NCI-H1417 (cell line): Measurements from ENCODE around the gene WNT3A.

ENCODE experiments used
- DNase-seq, 3 experiments: peaks; one replicate each; lab custom pipeline; 2025; lab: John Stamatoyannopoulos, UW

WNT3A gene

DNA sequence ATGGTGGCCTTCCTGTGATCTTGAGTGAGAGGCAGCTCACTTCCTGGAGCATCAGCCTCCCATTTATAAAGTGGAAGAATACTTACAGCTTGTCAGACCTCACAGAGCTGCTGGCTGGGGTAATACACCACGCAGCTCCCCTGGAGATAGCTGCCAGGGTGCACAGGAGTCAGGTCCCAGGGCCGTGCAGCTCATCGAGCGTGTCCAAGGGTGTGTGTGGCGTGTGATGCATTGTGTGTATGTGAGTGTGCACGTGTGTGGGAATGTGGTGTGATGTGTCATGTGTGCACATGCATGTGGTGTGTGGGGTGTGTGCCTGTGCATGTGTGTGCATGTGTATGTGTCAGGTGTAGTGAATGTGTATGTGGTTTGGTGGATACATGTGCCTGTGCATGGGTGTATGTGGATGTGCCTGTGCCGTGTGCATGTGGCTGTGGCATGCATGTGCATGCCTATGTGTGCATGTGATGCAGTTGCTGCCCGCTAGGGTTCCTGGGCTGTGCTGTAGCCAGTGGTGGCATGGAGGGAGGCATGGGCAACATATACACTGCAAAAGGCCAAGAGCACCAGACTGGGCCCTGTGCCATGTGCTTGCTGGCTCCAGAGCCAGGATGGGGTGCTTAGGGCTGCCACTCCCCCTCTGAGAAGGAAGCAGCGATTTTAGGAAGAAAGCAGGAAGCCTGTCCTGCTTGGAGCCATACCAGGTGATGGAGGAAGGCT, 24.6 kb downstream of the WNT3A start:
- no peak for DNase-seq

DNA sequence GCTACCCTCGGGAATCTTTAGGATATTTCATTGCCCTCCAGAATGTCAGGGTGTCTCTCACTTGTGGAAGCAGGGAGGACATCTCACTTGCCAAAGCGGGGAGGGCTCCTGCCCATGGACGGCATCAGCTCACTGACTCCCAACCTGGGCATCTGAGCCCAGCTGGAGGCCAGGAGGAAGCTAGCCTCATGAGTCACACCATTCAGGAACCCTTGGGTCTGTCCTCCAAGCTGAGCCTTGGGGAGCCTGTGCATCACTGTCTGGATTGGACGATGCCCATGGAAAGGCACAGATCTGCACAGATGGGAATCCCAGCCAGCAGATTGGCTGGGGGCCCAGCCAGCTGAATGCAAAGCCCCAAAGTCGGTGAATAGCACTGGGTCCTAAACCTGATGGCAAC, 25.2 kb downstream of the WNT3A start:
- no peak for DNase-seq

DNA sequence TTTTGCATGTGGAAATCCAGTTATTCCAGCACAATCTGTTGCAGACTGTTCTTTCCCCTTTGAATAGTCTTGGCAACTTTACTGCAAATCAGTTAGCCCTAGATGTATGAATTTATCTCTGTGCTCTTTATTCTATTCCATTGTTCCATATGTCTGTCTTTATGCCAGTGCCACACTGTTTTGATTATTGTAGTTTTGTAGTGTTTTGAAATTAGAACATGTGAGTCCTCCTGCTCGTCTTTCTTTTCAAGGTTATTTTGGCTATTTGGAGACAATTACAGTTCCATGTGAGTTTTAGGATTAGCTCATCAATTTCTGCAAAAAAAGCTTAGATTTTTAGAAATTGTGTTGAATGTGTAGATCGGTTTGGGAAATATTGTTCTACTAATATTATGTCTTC, 26.6 kb downstream of the WNT3A start:
- DNase-seq, result no peak

DNA sequence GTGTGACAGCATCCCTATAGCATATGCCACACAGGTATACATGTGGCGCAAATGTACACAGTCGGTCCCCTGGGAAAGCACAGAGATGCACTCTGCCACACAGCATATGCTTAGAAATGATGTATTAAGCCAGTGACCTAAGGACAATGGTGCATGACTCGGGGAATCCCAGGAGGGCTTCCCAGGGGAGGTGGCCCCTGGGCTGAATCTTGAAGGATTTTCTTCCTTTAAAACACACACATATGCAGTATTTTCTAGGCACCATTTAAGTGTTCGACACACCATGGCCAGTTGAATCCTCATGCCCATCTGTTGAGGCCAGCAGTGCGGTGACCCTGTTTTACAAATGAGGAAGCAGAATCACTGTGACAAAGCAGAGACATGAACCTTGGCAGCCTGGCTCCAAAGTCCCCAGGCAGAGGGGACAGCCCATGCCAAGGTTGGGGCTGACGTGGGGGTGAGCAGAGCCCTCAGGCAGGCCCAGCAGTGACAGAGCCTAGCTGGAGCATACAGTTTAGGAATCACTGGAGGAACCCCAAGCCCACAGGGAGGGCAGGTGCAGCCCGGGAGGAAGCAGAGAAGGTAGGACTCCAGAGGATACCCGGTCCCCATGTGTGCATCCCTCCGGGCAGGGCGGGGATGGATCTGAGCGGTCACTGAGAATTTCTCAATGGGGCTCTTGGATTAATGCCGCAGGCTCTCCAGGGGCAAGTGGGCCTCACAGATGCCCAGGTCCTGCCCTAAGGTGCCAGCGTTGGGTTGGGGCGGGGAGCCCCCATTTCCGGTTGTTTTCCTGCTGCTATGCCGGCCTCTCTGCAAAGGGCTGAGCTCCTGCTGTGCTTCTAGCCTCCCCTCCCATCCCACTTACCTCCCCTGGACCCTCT, 28.4 kb downstream of the WNT3A start:
- no peak for DNase-seq

DNA sequence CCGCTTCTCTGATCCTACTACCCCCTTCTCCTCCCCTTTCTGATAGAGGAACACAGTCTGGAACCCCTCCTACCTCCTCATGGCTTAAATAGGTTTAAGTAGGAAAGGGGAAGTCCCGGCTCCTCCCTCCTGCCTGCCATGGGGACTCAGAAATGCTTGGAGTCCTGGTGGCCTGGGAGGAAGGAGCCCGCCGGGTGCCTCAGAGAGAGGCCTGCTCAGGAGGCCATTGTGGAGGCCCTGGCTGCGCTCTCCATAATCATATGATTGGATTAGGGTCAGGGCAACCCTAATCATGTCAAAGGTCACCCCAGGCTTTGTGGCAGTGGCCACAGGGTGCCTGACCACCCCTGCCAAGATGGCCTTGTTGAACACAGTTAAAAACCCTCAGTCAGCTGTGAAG, 29.0 kb downstream of the WNT3A start:
- DNase-seq, result no peak

DNA sequence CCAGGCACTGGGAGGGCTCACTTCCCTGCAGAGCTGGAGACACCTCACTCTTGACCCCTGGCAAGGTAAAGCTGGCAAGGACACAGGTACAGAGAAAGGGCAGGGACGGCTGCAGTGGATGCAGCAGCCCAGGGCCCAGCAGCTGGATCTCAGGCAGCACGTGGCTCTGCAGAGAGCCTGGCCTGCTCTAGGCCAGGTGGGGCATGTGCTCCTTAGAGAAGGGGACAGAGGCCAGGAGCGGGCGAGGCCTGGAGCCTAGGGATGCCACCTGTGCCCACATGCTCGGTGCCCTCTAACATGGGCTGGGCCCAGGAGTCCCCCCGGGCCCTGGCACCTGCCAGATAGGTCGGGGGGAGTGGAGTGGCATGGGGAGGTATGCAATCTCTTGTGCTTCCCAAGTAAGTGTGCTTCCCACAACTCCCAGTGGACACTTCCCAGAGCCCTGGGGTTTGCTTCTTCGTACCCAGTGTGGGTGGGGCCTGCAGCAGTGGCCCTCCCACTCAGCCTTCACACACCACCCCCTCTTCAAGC, 30.0 kb downstream of the WNT3A start:
- no peak for DNase-seq

DNA sequence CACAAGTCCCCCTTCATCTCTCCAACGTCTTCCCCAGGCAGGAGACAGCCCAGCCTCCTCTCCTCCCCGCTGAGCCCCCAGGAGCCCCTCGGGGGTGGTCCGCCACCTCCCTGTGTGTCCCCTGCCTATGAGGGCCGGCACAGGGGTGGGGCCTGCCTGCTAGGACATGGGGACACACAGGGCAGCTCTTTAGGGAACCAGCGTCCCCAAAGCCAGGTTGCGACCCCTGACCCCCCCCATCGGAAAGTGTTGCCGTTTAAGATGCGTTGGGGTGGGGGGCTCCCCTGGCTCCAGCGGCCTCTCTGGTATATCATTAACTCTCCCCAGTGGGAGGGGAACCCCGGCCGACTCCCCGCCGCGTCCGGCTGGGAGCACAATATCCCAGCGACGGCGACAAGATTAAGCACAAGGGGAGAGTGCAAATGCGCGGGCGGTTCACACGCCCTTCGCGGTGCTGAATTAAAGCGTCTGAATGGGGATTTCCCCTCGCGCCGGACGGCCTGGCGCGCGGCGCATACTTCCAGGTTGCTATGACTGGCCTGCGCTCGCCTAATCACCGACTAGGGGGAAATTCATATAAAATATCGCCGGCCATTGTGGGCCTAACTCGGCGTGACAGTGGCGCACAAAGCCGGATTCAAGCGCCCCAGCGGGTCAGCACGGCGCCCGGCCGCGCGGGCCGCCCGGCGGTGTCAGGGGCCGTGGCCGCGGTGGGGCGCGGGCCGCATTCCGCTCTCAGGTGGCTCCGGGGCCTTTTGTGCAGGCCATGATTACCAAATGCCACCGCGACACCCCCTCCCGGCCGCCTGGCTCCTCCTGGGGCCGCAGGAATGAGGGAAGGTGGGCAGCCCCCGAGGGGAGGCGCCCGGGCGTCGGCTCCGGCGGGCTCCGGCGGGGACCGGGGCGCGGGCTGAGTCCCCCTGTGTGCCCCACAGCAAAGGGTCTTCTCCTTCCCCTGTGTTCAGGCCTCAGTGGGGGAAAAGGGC, 30.9 kb downstream of the WNT3A start:
- DNase-seq, result peak in 2 of 3 experiments; percentile 13 to 37

DNA sequence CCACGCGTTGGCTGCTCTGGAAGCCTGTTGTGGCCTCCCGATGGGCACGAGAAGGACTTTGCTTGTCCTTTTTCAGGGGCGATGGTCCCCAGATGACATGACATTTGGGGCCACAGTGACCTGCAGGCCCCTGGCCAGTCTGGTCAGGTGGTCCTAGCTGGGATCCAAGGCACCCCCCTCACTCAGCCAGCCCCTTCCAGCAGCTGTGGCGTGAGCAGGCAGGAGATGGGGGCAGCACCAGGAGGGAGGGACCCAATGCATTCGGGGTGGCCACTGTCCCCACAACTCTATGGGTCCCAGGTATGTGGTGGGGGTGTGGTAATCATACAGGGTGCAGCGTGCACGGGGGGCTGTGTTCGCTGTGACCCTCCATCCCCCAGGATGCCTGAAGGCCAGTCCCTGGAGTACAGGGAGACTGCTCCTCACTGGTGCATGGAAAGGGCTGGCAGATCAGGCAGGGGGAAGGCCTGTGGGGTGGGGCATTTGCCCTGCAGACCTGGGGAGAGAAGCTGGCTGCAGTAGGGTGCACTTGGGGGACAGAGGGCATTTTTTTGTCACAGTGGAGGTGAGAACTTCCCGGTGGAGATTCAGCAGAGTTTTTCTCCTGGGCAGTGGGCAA, 31.7 kb downstream of the WNT3A start:
- DNase-seq, result no peak

DNA sequence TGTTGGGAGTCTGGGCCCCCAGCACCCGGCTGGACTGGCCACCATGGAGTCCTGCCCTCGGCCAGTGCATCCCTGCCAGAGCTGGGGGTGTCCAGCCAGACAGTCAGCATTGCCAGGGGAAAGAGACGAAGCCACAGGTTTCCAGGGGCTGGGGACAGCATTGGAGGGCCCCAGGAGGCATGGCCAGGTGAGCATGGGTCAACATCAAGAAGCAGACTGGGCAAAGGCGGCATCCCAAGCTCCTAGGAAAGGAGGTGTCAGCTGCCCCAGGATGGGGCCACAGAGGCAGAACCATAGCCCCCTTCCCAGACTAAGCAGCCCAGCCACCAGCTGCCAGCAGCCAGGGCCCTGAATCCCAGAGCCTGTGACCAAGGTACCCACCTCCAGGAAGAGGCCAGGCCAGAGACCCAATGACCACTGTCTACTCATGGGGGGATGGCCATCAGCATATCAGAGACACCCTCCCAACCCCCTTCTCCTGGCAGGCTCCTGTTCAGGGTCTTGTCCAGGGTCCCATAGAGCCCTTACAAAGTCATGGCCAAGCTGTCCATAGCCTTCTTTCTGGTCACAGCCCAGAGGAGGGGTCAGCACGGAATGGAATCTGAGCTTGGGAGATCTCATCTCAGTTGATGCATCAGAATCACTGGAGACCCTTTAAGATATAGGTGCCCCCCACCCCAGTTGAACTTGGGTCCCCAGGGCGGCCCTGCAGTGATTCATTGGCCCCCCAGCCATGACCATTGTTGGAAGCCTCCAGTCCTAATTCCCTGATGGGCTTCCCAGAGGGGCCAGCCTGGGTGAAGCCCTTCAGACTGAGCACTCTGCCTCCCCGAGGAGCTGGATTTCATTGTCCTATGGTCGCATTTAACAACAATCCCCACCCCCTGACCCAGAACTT, 32.5 kb downstream of the WNT3A start:
- DNase-seq, result no peak

DNA sequence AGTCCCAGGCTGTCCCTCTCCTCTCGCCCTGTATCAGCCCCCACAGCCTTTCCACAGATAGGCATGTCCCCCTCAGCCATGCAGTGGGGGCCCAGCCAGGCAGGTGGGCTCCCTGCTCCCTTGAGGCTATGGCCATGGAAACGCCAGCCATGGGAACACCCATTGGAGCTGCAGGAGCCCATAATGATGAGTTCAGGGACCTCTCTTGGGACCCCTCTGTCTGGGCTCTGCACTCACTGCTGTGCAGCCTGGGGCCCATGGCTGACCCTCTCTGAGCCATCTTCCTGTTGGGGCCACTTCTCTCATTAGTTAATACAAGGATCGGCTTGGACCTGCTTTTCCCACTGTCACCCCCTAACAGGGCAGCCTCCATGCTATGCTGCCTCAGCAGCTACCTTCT, 33.2 kb downstream of the WNT3A start:
- no peak for DNase-seq

DNA sequence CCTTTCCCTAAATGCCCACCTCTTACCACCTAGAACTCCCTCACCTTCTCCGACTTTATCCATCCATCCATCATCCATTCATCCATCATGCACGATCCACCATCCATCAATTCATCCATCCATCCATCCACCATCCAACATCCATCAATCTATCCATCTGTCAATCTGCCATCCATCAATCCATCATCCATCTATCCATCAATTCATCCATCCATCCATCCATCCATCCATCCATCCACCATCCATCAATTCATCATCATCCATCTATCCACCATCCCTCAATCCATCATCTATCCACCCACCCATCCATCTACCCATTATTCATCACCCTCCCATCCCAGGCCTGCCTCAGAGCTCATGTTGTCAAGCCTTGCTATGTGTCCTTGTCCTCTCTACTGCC, 34.5 kb downstream of the WNT3A start:
- no peak for DNase-seq

DNA sequence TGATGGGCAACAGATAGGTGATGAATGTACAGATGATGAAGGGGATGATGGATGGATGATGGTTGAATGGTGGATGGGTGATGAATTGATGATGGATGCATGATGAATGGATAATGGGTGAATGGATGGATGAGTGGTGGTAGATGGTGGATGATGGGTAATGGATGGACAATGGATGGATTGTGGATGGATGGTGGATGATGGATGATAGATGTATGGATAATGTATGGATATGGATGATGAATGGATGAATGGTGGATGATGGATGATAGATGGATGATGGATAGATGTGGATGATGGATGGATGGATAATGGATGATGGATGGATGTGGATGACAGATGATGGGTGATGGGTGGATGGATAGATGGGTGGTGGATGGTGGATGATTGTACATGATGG, 35.7 kb downstream of the WNT3A start:
- DNase-seq, result no peak

DNA sequence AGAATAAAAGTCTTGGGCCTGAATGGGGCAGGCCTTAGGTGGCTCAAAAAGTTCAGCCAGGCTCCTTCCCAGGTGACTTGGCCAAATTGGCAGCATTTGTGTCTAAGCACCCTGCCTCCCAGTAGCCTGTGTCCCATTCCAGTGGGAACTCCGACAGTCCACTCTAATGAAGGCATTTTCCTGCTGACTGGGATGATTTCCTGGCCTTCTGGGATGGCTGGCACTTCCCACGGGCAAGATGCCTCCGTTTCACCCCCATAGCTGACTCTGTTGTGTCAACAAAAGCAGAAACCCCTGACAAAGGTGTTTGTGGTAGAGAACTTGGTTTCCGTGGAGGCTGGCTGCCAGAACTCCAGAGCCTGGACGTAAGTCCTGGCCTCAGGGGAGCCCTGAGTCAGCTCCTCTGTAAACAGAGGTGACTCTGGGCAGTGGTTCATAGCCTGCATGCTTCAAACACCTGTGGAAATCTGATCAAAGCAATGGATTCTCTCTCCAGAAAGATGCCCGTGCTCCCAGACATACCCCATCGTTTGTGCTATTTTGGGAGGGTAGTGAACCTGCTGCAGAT, 36.6 kb downstream of the WNT3A start:
- DNase-seq, result no peak

DNA sequence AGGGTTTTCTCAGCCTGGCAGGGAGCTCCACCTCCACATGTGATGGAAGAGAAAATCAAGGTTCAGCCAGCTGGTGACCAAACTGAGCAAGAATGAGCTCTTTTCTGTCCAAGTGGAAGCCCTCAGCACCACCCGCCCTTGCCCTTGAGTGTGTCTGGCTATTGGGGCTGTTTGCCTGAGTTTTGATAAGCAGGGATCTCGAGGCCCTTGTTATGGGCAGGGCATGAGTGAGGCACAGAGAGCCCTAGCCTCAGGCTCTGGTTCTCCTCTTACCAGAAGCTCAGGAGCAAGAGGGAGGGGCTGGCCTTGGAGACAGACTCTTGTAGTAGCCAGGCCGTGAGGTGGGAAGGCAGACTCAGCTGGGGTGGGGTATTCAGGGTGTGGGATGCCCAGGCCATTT, 38.2 kb downstream of the WNT3A start:
- no peak for DNase-seq

DNA sequence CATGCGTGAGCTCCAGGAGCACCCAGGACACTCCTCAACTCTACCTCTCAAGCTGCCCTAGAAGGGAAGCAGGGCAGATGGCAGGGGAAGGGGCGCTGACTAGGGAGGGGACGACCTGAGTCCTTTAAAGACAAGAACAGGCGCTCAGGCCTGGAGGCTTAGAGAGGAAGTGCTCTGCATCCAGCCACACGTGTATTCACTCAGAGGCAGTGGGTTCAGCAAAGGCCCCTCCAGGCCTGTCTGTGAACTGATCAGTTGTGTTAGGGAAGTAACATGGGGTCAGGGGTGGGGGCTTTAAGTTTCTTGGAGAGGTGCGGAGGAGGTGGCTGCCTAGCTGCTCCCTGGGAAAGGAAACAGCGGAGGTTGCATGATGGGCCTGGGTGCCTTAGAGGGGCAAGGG, 38.6 kb downstream of the WNT3A start:
- no peak for DNase-seq

DNA sequence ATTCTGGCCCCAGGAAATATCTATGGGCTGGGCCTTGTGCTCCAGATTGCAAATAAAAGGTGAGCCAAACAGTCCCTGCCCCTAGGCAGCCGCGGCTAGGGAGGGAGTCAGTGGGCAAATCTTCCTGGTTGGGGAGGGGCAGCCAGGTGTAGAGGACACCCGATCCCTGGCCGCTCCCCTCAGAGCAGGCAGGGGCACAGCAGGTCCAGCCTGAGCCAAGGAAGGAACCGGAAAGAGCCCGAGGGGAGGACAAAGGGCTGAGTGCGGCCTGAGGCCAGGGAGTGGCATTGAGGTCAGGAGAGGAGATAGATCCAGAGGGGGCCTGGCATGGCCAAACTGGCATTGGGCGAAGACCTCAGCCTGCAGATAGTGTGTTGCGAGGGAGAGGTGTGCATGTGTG, 39.1 kb downstream of the WNT3A start:
- DNase-seq, result peak in 1 of 3 experiments; percentile 2

DNA sequence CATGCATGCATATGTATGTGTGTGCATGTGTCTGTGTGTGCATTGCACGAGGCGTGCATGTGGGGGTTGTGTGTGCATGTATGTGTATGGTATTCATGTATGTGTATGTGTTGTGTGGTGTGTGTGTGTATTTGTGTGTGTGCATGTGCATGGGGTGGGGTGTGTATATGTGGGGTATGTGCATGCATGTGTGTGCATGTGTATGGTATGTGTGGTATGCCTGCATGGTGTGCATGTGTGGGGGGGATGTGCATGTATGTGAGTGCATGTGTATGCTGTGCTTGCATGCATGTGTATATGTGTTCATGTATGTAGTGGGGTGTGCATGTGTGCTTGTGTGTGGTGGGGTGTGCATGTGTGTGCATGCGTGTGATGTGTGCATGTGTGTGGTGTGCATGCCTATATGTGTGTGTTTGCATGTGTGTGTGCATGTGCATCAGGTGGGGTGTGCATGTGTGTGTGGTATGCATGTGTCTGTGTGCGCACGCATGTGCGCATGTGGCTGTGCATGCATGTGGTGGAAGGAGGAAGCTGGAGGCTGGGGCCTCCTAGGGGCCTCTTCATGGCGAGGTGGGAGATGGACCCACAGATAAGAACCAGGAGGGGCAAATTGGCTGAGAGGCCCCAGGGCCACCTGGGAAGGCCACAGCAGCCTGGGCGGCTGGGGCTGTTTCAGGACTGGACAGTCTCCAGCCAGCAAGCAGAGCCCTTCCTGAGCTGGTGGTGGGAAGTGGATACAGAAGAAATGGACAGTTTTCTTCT, 39.8 kb downstream of the WNT3A start:
- no peak for DNase-seq

DNA sequence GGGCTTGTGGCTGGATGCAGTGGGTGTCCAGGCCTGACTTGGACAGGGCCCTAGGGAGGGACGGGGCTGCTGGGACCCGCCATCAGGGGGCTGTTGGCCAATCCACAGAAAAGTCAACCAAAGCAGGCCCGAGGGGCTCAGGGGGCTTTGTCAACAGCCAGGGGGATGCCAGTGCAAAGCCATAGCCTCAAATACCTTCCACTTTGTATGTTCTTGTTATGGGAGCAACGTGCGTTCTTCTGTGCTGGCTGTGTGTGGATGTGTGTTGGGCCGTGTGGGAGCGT, 40.3 kb downstream of the WNT3A start:
- no peak for DNase-seq

DNA sequence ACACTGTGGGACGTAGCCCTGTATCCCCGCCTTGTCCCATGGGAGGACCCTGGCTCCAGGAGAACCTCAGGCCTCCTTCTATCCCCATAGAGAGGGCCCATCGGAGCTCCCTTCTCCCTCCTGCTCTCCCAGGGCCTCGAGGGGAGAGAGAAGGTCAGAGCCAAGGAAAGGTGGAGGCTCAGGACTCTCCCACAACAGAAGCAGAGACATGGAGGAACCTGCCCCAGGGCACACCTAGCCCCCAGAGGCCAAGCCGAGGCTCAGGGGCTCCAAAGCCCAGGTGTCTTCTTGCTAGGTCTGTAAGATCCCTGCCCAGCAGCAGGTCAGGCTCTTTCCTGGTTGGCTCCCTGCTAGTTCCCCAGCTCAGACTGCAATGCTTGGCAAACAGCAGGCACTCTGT, 41.3 kb downstream of the WNT3A start:
- DNase-seq, result no peak
